Activated naive CD4-positive, alpha-beta T cell treated with anti-CD3 and anti-CD28 coated beads for 36 hours (primary cell): ENCODE data around the gene STAG2. TPM values are rescaled to one million over a fixed set of nuclear protein-coding genes. Genes with fewer than 3 reads are reported as not detected.
"Not testable (repeated sequence)": the region's sequence is repeated elsewhere in the genome, so short reads cannot be mapped to it uniquely, and the experiment has no call there.

ENCODE experiments used
- CTCF ChIA-PET: fragments of 350-600 bp; sonication (Branson Sonifier 250); formaldehyde crosslinking; loops from one replicate; lab custom pipeline; 2021; ENCODE audit warnings: antibody characterized with exemption; lab: Charles Lee
- DNase-seq: peaks from one replicate; pipeline ENCODE4 v3.0.0-alpha.2; 2020
- H3K27ac Mint-ChIP-seq: one replicate; pipeline ENCODE4 v1.8.0; 2021; ENCODE audit warnings: mild to moderate bottlenecking, mixed read lengths
- H3K27me3 Mint-ChIP-seq: one replicate; pipeline ENCODE4 v1.8.0; 2021; ENCODE audit warnings: low read depth, mixed read lengths
- H3K36me3 Mint-ChIP-seq: one replicate; pipeline ENCODE4 v1.8.0; 2021; ENCODE audit warnings: low read depth, mixed read lengths
- H3K4me1 Mint-ChIP-seq: one replicate; pipeline ENCODE4 v1.8.0; 2021; ENCODE audit warnings: low read depth, mixed read lengths
- H3K4me3 Mint-ChIP-seq: one replicate; pipeline ENCODE4 v1.8.0; 2021; ENCODE audit warnings: mild to moderate bottlenecking, moderate library complexity, mixed read lengths
- H3K9me3 Mint-ChIP-seq: one replicate; pipeline ENCODE4 v1.8.0; 2021; ENCODE audit warnings: mixed read lengths
- intact Hi-C: fragments of 100-400 bp; cut with micrococcal nuclease; formaldehyde crosslinking; loops from one replicate; pipeline ENCODE4 v1.15.1; 2023
- total RNA-seq, 2 experiments: library from RNA; stranded (reverse); gene quantifications; one replicate each; pipeline ENCODE4 v1.2.3, GENCODE V29; 2021

STAG2 gene
- 10 to 100 TPM; 84.5 to 86.0 TPM for total RNA-seq

GRCh38 chrX:123961268-123962005, at the start of gene STAG2:
STAG2 (plus strand) TSS chrX:123961706; CDS start chrX:124022628, 60,922 bp downstream.
- Mint-ChIP-seq H3K36me3 (peaks cover 10% of the 10 kb centered on the region), H3K4me1 (peaks cover 21% of the 10 kb centered on the region), H3K27ac (peak within 1 kb of the TSS; percentile 99), H3K27me3 (no peaks in the 10 kb centered on the region), H3K4me3 (peak within 1 kb of the TSS; percentile 96), H3K9me3 (no peaks in the 10 kb centered on the region)
- DNase-seq, result peak; percentile 72
- intact Hi-C loops, result loop anchor here (2.0 to 5.0 kb wide), 6 partner anchors 49 to 1336 kb away; partner anchors contain the start of gene SH2D1A
- CTCF ChIA-PET, result interaction anchor here (0.6 to 1.7 kb wide), 4 partner anchors 11 to 125 kb away, joined by 3 to 8 read pairs (median 4); no protein-coding TSS in a partner anchor

GRCh38 chrX:123917069-123917468, 44.4 kb upstream of the STAG2 start:
- H3K27me3 Mint-ChIP-seq, result no peaks in the 10 kb centered on the region
- CTCF ChIA-PET, result interaction anchor here (1.2 kb wide), 1 partner anchor 181 kb away, joined by 3 read pairs; no protein-coding TSS in a partner anchor
- no peak for DNase-seq
- intact Hi-C loops, result no loop called here
- no peaks in the 10 kb centered on the region for H3K4me1 Mint-ChIP-seq
- H3K36me3 Mint-ChIP-seq, result no peaks in the 10 kb centered on the region
- no peak overlapping the region for H3K4me3 Mint-ChIP-seq
- H3K27ac Mint-ChIP-seq, result no peak overlapping the region
- no peaks in the 10 kb centered on the region for H3K9me3 Mint-ChIP-seq

GRCh38 chrX:123918106-123918721, 43.3 kb upstream of the STAG2 start:
- CTCF ChIA-PET, result no interaction called here
- Mint-ChIP-seq H3K9me3 (no peaks in the 10 kb centered on the region), H3K36me3 (no peaks in the 10 kb centered on the region), H3K4me1 (no peaks in the 10 kb centered on the region), H3K27me3 (no peaks in the 10 kb centered on the region), H3K27ac (no peak overlapping the region), H3K4me3 (no peak overlapping the region)
- no peak for DNase-seq
- intact Hi-C loops, result no loop called here

- H3K9me3 Mint-ChIP-seq, result no peaks in the 10 kb centered on the region
- no peak for DNase-seq
- no peak overlapping the region for H3K4me3 Mint-ChIP-seq
- no peaks in the 10 kb centered on the region for H3K4me1 Mint-ChIP-seq
- no peaks in the 10 kb centered on the region for H3K27me3 Mint-ChIP-seq
- H3K36me3 Mint-ChIP-seq, result no peaks in the 10 kb centered on the region
- CTCF ChIA-PET, result interaction anchor here (0.7 kb wide), 1 partner anchor 1017 kb away, joined by 3 read pairs; no protein-coding TSS in a partner anchor
- H3K27ac Mint-ChIP-seq, result no peak overlapping the region
- intact Hi-C loops, result loop anchor here (1.0 kb wide), 1 partner anchor 33 kb away; no protein-coding TSS in a partner anchor
Measured at GRCh38 chrX:123920105-123920785, 41.3 kb upstream of the STAG2 start.

- Mint-ChIP-seq H3K27me3 (no peaks in the 10 kb centered on the region), H3K4me3 (no peak overlapping the region), H3K27ac (no peak overlapping the region), H3K9me3 (no peaks in the 10 kb centered on the region), H3K36me3 (no peaks in the 10 kb centered on the region), H3K4me1 (no peaks in the 10 kb centered on the region)
- intact Hi-C loops, result no loop called here
- CTCF ChIA-PET, result interaction anchor here (0.6 to 1.0 kb wide), 2 partner anchors 87 to 90 kb away, joined by 3 to 4 read pairs; no protein-coding TSS in a partner anchor
- no peak for DNase-seq
Measured at GRCh38 chrX:123923211-123923610, 38.3 kb upstream of the STAG2 start.

- Mint-ChIP-seq H3K27ac (no peak overlapping the region), H3K4me3 (no peak overlapping the region), H3K27me3 (no peaks in the 10 kb centered on the region), H3K9me3 (no peaks in the 10 kb centered on the region), H3K36me3 (no peaks in the 10 kb centered on the region), H3K4me1 (no peaks in the 10 kb centered on the region)
- intact Hi-C loops, result no loop called here
- DNase-seq, result no peak
- CTCF ChIA-PET, result no interaction called here
Measured at GRCh38 chrX:123924186-123924585, 37.3 kb upstream of the STAG2 start.

GRCh38 chrX:123927845-123928244, 33.7 kb upstream of the STAG2 start:
- CTCF ChIA-PET, result no interaction called here
- no peaks in the 10 kb centered on the region for H3K9me3 Mint-ChIP-seq

GRCh38 chrX:123932055-123932454, 29.5 kb upstream of the STAG2 start:
- H3K27me3 Mint-ChIP-seq, H3K27ac Mint-ChIP-seq, H3K36me3 Mint-ChIP-seq, H3K4me1 Mint-ChIP-seq, H3K4me3 Mint-ChIP-seq, H3K9me3 Mint-ChIP-seq, intact Hi-C loops, DNase-seq, CTCF ChIA-PET: not testable (repeated sequence)

More at GRCh38 chrX:123927845-123928244, 33.7 kb upstream of the STAG2 start:
- intact Hi-C loops, result no loop called here
- Mint-ChIP-seq H3K27ac (no peak overlapping the region), H3K36me3 (peaks cover 2% of the 10 kb centered on the region), H3K27me3 (no peaks in the 10 kb centered on the region), H3K4me3 (no peak overlapping the region), H3K4me1 (no peaks in the 10 kb centered on the region)
- no peak for DNase-seq

GRCh38 chrX:123943074-123943473, 18.4 kb upstream of the STAG2 start:
- no peaks in the 10 kb centered on the region for H3K36me3 Mint-ChIP-seq
- no peak overlapping the region for H3K27ac Mint-ChIP-seq
- CTCF ChIA-PET, result no interaction called here

GRCh38 chrX:123943488-123943887, 18.0 kb upstream of the STAG2 start:
- Mint-ChIP-seq H3K27ac (no peak overlapping the region), H3K36me3 (no peaks in the 10 kb centered on the region), H3K9me3 (no peaks in the 10 kb centered on the region), H3K27me3 (no peaks in the 10 kb centered on the region), H3K4me3 (no peak overlapping the region), H3K4me1 (no peaks in the 10 kb centered on the region)
- intact Hi-C loops, result no loop called here
- CTCF ChIA-PET, result no interaction called here
- DNase-seq, result no peak

More at GRCh38 chrX:123943074-123943473, 18.4 kb upstream of the STAG2 start:
- intact Hi-C loops, result no loop called here
- no peaks in the 10 kb centered on the region for H3K27me3 Mint-ChIP-seq
- H3K4me1 Mint-ChIP-seq, result no peaks in the 10 kb centered on the region
- H3K9me3 Mint-ChIP-seq, result no peaks in the 10 kb centered on the region
- DNase-seq, result no peak
- no peak overlapping the region for H3K4me3 Mint-ChIP-seq

GRCh38 chrX:123949846-123950245, 11.7 kb upstream of the STAG2 start:
- CTCF ChIA-PET, result no interaction called here
- H3K27me3 Mint-ChIP-seq, result no peaks in the 10 kb centered on the region
- H3K36me3 Mint-ChIP-seq, result no peaks in the 10 kb centered on the region
- H3K4me3 Mint-ChIP-seq, result no peak overlapping the region
- intact Hi-C loops, result no loop called here
- H3K9me3 Mint-ChIP-seq, result no peaks in the 10 kb centered on the region
- H3K4me1 Mint-ChIP-seq, result no peaks in the 10 kb centered on the region
- no peak overlapping the region for H3K27ac Mint-ChIP-seq
- DNase-seq, result no peak
